Left ventricle myocardium superior (tissue), 1 donor: Measurements from ENCODE around the gene PUSL1. TPM values are rescaled to one million over a fixed set of nuclear protein-coding genes. Genes with fewer than 3 reads are reported as not detected.

Experiments
- ATAC-seq: fragments of 200-7000 bp; cut with Tn5 transposase; one replicate; pipeline ENCODE4 v1.9.1; 2020; ENCODE audit warnings: mild to moderate bottlenecking, moderate library complexity
- DNase-seq: peaks from one replicate; pipeline ENCODE4 v3.0.0-alpha.2; 2020
- intact Hi-C: fragments of 100-400 bp; cut with micrococcal nuclease; formaldehyde crosslinking; loops from one replicate; pipeline ENCODE4 v1.11.0; 2022
- total RNA-seq: library from RNA; stranded (reverse); fragmentation: NEBNext Ultra II Directional; extraction: Animal tissue kit (Norgen Biotek cat#: 25700); gene quantifications from one replicate; pipeline ENCODE4 v1.2.1, GENCODE V29; 2021
- donor health status: DM: no; HTN: yes; CAD: no; lungs with severe emphysema.

PUSL1 gene
- total RNA-seq, 1 donor from 2014 or later = 11.1 TPM

GRCh38 chr1:1274931-1275431 is 33.4 kb upstream of the PUSL1 start:
- no peak for ATAC-seq
- DNase-seq = no peak
- intact Hi-C loops = no loop called here

GRCh38 chr1:1275836-1276235 is 32.6 kb upstream of the PUSL1 start:
- ATAC-seq (no peak), DNase-seq (no peak)
- intact Hi-C loops = no loop called here

GRCh38 chr1:1278620-1279019 is 29.8 kb upstream of the PUSL1 start:
- no peak for ATAC-seq
- intact Hi-C loops = no loop called here
- no peak for DNase-seq

- intact Hi-C loops = no loop called here
- ATAC-seq = no peak
- DNase-seq = no peak
Observed at GRCh38 chr1:1279028-1279427, 29.4 kb upstream of the PUSL1 start.

GRCh38 chr1:1280782-1281481 is 27.5 kb upstream of the PUSL1 start:
- intact Hi-C loops = no loop called here

GRCh38 chr1:1281533-1282321 is 26.7 kb upstream of the PUSL1 start:
- ATAC-seq (peak; percentile 94), DNase-seq (peak; percentile 93)
- intact Hi-C loops = no loop called here

More at GRCh38 chr1:1280782-1281481, 27.5 kb upstream of the PUSL1 start:
- ATAC-seq (no peak), DNase-seq (no peak)

- intact Hi-C loops = no loop called here
- DNase-seq (no peak), ATAC-seq (no peak)
Observed at GRCh38 chr1:1282998-1283397, 25.4 kb upstream of the PUSL1 start.

- intact Hi-C loops = no loop called here
- no peak for DNase-seq
- no peak for ATAC-seq
Observed at GRCh38 chr1:1283821-1284220, 24.6 kb upstream of the PUSL1 start.

GRCh38 chr1:1284221-1285101 is 23.9 kb upstream of the PUSL1 start:
- no peak for DNase-seq
- no peak for ATAC-seq

GRCh38 chr1:1285102-1285571 is 23.3 kb upstream of the PUSL1 start:
- intact Hi-C loops = no loop called here
- DNase-seq (no peak), ATAC-seq (no peak)

More at GRCh38 chr1:1284221-1285101, 23.9 kb upstream of the PUSL1 start:
- intact Hi-C loops = no loop called here

GRCh38 chr1:1285611-1286311 is 22.6 kb upstream of the PUSL1 start:
- DNase-seq (peak; percentile 30), ATAC-seq (no peak)
- intact Hi-C loops = no loop called here

- peak; percentile 28 for DNase-seq
- ATAC-seq = no peak
- intact Hi-C loops = no loop called here
Observed at GRCh38 chr1:1286313-1287261, 21.8 kb upstream of the PUSL1 start.

GRCh38 chr1:1287288-1288110 is 20.9 kb upstream of the PUSL1 start:
- intact Hi-C loops = no loop called here
- ATAC-seq (no peak), DNase-seq (no peak)

GRCh38 chr1:1290238-1290731 is 18.1 kb upstream of the PUSL1 start:
- intact Hi-C loops = no loop called here
- DNase-seq (peak; percentile 70), ATAC-seq (peak; percentile 42)

- ATAC-seq (no peak), DNase-seq (peak; percentile 42)
- intact Hi-C loops = no loop called here
Observed at GRCh38 chr1:1291023-1291528, 17.3 kb upstream of the PUSL1 start.
